Stimulated activated CD4-positive, alpha-beta T cell treated with anti-CD3 and anti-CD28 coated beads, Interleukin-1b, Interleukin-23, amount 100 ng/mL, for 48 hours (primary cell): ENCODE results near the gene BRCA1.
A peak's percentile ranks its signal among the peaks of the same experiment; 100 is the strongest.
"Not testable (repeated sequence)": the region's sequence is repeated elsewhere in the genome, so short reads cannot be mapped to it uniquely, and the experiment has no call there.

Experiments used
- DNase-seq: peaks from one replicate; pipeline ENCODE4 v3.0.0-alpha.2; 2020

The BRCA1 gene

GRCh38 chr17:43125133-43125966 is at the start of gene BRCA1:
TSS of gene BRCA1 (minus strand) at chr17:43125364. CDS start at chr17:43124096, 1,268 bp downstream.
- peak; percentile 96 for DNase-seq

DNA sequence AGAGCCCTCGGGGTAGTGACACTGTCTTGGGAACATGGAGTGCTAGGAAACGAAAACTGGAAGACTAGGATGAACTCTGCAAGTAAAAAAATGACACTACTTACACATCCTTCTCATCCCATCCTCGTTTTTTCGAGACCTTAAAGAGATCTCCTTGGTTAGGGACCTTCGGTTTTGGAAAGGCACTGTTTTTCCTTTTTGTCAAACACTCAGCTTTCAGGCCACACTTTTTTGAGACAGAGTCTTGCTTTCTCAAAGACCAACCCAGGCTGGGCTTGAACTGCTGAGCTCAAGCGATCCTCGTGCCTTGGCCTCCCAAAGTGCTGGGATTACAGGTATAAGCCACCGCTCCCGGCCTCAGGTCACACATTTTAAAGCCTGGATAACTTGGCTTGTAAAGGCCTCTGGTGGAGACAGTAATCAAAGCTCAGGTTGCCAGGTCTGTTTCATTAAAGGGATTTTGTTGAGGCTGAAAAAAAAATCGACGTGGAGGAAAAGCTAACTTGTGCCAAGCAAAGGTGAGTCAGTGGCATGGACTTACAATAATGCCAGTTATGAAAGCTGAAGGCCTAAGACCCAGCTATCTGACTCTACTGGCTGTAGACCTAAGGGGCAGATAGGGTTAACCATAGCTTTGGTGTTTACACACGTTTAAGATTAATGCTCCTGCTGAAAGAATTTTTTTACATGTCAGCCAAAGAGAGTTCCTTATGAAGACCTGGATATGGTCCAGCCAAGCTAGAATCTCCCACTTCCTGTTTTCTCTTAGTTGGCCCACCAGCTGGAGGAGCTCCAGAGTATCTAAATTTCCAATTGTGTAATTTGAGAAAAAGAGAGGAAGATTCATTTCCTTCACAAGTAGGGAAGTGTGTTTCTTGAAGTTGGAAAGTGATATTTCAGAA is 46.7 kb upstream of the BRCA1 start:
- DNase-seq, result no peak

DNA sequence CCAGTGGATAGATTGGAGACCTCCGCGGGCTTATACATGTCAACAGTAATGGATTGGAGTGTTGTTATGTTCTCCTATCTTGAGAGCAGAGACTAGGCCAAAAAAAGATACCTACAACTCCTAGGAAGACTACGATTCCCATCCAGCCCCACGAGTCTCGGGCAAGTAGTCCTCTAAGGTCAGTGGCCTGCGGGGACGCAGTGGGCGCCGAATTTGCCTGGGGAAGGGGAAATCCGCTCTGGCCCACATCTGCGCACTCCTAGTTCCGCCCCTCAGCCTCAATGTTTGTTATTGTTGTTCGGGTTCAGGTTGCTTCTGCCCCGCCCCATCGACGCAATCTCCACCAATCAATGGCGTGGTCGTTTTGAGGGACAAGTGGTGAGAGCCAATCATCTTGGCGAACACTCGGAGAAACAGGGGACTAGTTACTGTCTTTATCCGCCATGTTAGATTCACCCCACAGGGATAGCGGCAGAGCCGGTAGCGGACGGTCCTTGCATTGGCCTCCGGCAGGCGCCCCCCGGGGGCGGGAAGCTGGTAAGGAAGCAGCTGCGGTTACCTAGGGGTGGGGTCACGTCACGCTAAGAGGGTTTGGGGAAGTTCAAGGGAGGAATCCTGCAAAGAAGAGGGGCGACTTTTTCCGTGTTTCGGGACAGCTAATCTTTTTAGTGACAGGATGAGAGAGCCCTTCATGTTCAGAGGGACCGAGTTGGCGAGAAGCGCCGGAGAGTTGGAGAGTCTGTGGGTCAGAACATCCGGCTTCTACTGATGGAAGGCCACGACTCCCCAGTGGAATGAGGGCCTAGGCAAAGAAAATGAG is 45.8 kb upstream of the BRCA1 start, which contains the start of gene NBR1:
Gene NBR1, plus strand, starts transcription at position 449 of the 820 bp plus-strand sequence. CDS start 4,586 bp downstream, outside the sequence.
- peak; percentile 96 for DNase-seq

- peak; percentile 91 for DNase-seq
These were observed 45.1 kb upstream of the BRCA1 start for GRCh38 chr17:43170140-43170765.

DNA sequence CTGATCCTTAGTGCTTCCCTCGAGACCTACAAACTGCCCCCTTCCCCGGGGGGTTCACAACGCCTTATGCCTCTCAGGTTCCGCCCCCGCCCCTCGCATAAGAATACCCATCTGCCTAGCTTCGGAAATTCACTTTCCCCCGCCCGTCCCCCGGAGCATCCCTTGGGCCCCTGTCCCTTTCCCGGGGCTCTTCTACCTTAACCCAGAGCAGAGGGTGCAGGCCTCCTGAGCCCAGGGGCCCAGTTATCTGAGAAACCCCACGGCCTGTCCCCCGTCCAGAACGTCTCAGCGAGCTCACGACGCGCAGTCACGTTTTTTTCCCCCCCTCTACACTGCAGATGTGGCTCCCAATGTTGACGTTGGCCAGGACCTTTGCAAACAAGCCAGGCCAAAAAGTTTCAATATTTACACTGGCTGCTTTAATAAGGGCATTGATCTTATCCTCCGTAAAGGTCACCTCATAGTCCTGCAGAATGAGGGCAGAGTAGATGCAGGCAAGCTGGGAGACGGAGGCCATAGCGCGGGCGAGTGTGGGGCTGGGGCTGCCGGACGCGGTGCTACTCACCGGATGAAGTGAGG is 44.5 kb upstream of the BRCA1 start:
- peak; percentile 25 for DNase-seq

DNA sequence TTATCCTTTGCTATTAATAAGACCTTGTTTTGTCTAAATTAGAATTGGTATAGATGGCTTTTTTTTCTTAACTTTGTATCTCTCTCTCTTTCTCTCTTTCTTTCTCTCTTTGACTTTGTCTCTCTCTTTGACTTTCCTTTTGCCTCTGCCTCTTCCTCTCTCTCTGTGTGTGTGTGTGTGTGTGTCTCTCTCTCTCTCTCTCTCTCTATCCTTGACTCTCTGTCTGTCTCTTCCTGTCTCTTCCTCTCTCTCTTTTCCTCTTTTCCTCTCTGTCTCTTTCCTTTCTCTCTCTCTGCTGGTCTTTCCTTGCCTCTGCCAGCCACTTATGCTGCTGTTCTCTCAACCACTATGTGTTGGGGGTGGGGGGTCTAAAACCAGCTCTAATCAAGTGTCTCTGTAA is 40.8 kb upstream of the BRCA1 start:
- not testable (repeated sequence) for DNase-seq

GRCh38 chr17:43159957-43160356 is 34.8 kb upstream of the BRCA1 start:
- not testable (repeated sequence) for DNase-seq

- DNase-seq, result not testable (repeated sequence)
These were observed 34.1 kb upstream of the BRCA1 start for GRCh38 chr17:43159232-43159631.

GRCh38 chr17:43155666-43156065 is 30.5 kb upstream of the BRCA1 start:
- no peak for DNase-seq

DNA sequence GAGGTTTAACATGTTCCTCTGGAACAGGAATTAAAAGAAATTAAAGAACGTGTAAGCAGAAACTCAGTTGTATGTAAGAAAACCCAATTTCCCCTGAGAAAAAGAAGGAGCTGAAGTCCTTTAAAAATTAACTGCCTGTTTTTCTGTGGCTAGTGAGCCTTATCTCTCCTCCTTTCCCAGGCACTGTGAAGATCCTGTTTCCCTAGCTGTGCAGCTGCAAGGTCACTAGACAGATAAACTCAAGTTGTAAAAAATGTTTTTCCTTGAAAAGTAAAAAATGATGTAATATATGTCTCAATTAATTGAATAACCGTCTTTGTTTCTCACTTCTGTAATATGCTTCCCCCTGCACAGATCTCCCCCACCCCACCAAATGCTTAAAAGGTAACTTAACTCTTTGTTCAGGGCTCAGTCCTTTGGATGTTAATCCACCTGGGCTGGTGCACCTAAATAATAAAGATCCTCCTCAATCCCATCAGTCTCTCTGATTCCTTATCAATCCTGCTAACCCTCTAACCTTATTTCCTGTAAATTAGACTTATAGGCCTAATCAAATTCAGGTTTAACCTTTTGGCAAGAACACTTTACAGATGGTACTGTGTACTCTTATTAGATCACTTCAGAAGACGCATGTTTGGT is 28.2 kb upstream of the BRCA1 start:
- not testable (repeated sequence) for DNase-seq

- DNase-seq, result no peak
These were observed 26.8 kb upstream of the BRCA1 start for GRCh38 chr17:43151880-43152456.

DNA sequence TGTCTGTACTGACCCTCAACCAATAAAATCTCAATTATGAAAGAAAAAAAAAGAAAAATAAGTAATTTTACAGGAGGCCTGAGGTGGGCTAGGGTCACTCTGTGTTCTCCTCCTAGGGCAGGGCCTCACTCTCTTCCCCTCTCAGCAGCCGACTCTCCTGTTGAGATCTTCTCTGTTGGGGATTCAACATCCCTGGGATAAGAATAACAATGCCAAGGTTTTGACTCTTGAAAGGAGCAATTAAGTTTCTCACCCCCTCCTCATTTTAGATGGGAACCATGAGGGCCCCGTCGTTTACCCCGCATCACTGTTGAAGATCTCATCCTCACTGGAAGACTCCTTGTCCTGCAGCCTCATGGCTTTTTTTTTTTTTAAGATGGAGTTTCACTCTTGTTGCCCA is 21.5 kb upstream of the BRCA1 start:
- no peak for DNase-seq

DNA sequence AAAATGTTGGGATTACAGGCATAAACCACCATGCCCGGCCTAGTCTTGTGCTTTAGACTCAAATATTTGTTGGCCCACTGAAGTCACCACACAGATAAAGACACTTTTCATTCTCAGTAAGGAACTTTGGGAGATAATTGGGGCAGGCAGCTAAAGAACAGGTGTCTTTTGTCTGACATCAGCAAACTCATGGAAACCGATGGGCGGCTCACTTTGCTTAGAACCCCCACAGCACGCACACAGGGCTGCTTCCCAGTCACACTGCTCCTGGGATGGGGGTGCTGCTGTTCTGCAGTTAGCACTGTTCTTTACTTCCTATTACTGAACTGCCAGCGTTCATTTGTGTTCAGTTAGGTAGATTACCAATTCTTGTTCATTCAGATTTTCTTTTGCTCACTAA is 18.0 kb upstream of the BRCA1 start:
- DNase-seq, result no peak

GRCh38 chr17:43142153-43142552 is 17.0 kb upstream of the BRCA1 start:
- no peak for DNase-seq

DNA sequence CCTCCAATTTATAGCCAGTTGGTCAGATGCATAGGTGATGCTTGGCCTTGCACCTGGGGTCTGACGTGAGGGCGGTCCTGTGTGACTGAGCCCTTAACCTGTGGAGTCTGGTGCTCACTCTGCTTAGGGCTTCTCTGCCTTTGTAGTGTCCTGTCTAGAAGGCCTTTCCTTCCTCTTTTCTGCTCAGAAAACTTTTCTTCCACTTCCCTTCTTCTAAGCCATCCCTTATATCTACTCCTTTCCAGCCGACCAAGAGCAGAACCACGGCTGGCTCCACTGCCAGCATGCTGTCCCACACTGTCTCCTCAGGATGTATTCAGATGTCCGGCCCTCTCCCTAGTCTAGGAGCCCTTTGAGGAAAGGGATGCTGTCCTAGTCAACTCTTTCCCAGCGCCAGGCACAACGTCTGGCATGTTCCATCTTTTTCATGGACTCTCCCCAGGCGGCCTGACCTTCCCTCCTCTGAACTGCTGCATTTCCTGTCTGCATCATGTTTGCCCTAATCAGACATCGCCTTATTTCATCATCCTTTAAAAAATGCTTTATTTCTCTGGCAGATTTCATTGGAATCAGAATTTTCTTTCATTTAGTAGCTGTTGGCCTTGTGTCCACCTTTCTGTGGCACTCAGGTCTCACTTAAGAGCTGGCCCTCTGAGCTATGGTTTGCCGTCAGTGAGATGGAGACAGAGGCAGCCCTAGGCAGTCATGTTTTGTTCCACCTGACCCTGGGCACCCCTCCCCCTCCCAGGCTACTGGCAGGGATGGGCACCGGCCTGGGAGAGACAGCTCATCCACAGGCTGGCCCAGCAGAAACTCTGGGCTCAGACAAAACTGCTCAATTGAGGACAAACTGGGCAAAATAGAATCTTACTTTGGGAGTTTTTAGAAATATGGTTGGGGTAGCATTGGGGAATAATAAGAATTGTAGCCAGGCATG is 15.5 kb upstream of the BRCA1 start:
- DNase-seq, result no peak

DNA sequence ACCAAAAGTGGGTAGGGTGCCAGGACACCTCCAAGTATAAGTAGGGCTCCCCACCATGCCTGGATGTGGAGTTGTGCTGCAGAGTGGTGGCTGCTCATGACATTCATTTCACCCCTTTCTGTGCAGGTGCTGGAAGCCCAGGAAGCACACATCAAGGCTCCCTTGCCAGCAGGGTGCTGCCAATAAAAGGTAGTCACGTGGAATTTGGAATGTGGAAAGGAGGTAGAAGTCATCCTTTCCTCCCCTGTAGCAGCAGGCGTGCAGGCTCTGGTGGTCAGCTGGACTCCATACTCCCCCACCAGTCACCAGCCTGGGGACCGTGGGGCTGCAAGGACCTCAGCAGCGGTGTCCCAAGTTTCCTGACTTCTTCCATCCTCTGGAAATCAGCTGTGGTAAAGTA is 13.4 kb upstream of the BRCA1 start:
- DNase-seq, result not testable (repeated sequence)

- not testable (repeated sequence) for DNase-seq
These were observed 11.4 kb upstream of the BRCA1 start for GRCh38 chr17:43136574-43136973.

DNA sequence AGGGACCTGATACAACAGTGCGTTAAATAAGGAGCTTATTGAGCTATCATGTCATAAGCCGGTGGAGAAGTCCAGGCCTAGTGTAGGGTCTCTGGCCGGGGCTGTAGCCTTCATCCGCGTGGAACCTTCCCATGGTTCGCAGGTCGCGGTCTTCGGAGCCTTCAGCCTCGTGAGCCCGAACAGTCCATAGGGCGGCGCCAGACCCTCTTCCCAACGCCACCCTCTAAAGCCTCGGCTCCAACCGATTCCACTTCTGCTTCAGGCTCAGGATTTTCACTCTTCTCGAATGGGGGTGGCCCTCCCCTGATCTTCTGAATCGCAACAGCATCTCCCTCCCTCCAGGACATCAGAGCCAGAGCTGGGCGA is 10.3 kb upstream of the BRCA1 start:
- DNase-seq, result no peak

DNA sequence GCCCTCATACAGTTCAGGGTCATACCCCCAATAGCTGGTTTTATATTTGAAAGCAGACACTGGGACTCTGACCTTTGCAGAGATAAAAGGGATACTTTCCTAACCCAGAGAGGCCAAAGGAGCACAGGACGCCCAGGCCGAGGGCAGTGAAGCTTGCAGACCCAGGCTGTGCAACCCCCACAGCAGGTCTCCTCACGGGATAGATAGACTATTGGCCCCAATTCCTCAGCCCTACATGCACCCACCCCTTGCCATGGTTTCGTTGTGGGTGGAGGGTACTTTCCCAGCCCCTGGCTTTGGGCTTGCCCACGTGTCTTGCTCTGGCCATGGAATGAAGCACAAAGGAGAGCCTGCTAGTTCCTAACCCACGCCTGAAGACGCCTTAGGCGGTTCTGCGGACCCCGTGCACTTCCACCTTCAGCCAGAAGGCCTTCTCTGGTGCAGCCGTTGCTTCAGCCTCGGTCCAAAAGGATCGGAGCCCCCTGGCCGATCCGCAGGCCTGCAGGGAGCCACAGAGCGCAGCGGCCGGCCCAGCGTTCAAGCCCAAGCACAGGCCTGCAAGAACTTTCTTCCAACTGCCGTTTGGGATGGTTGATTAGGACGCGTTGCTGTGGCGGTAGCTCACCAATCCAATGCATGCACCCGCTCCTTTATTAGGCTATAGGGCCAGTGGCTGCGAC is 9.8 kb upstream of the BRCA1 start:
- no peak for DNase-seq
